ENCODE measurements around the gene IPO11.

Gene IPO11

GRCh38 chr5:62643556-62644451 is 231.2 kb downstream of the IPO11 start:
- no peak for DNase-seq
- H3K27me3 ChIP-seq (ENCODE audit: insufficient read depth, low read depth, severe bottlenecking), result no peaks in the 10 kb centered on the region
- no peak for TF ChIP-seq CTCF (IDR thresholded peaks at IDR 0.05; ENCODE audit: low read depth, low read length)
- no peak overlapping the region for H3K27ac ChIP-seq
- H3K36me3 ChIP-seq, result no peaks in the 10 kb centered on the region
- H3K4me3 ChIP-seq (ENCODE audit: low read depth, low read length), result no peak overlapping the region
- no peaks in the 10 kb centered on the region for H3K9me3 ChIP-seq (ENCODE audit: severe bottlenecking)

GRCh38 chr5:62645223-62645622 is 232.7 kb downstream of the IPO11 start:
- Histone ChIP-seq H3K36me3 (no peaks in the 10 kb centered on the region), H3K9me3 (ENCODE audit: severe bottlenecking) (no peaks in the 10 kb centered on the region), H3K27ac (no peak overlapping the region), H3K27me3 (ENCODE audit: insufficient read depth, low read depth, severe bottlenecking) (no peaks in the 10 kb centered on the region), H3K4me3 (ENCODE audit: low read depth, low read length) (no peak overlapping the region)
- no peak for TF ChIP-seq CTCF (IDR thresholded peaks at IDR 0.05; ENCODE audit: low read depth, low read length)
- no peak for DNase-seq

GRCh38 chr5:62647241-62647640 is 234.7 kb downstream of the IPO11 start:
- no peaks in the 10 kb centered on the region for H3K9me3 ChIP-seq (ENCODE audit: severe bottlenecking)
- no peak for TF ChIP-seq CTCF (IDR thresholded peaks at IDR 0.05; ENCODE audit: low read depth, low read length)
- no peaks in the 10 kb centered on the region for H3K27me3 ChIP-seq (ENCODE audit: insufficient read depth, low read depth, severe bottlenecking)
- no peak overlapping the region for H3K4me3 ChIP-seq (ENCODE audit: low read depth, low read length)
- H3K27ac ChIP-seq, result no peak overlapping the region
- H3K36me3 ChIP-seq, result no peaks in the 10 kb centered on the region
- no peak for DNase-seq

GRCh38 chr5:62649025-62649424 is 236.5 kb downstream of the IPO11 start:
- Histone ChIP-seq H3K9me3 (ENCODE audit: severe bottlenecking) (no peaks in the 10 kb centered on the region), H3K27me3 (ENCODE audit: insufficient read depth, low read depth, severe bottlenecking) (no peaks in the 10 kb centered on the region), H3K27ac (no peak overlapping the region), H3K4me3 (ENCODE audit: low read depth, low read length) (no peak overlapping the region), H3K36me3 (no peaks in the 10 kb centered on the region)
- DNase-seq, result no peak
- no peak for TF ChIP-seq CTCF (IDR thresholded peaks at IDR 0.05; ENCODE audit: low read depth, low read length)

- Histone ChIP-seq H3K27me3 (ENCODE audit: insufficient read depth, low read depth, severe bottlenecking) (no peaks in the 10 kb centered on the region), H3K36me3 (no peaks in the 10 kb centered on the region), H3K9me3 (ENCODE audit: severe bottlenecking) (no peaks in the 10 kb centered on the region), H3K27ac (no peak overlapping the region), H3K4me3 (ENCODE audit: low read depth, low read length) (no peak overlapping the region)
- DNase-seq, result no peak
- TF ChIP-seq CTCF (IDR thresholded peaks at IDR 0.05; ENCODE audit: low read depth, low read length), result no peak
Measured at GRCh38 chr5:62649476-62650113, 237.0 kb downstream of the IPO11 start.
